Activated CD4-positive, alpha-beta memory T cell treated with anti-CD3 and anti-CD28 coated beads for 36 hours (primary cell): Measurements from ENCODE around the gene MINDY4. TPM values are rescaled to one million over a fixed set of nuclear protein-coding genes. Genes with fewer than 3 reads are reported as not detected.

Experiments
- CTCF ChIA-PET: fragments of 350-600 bp; sonication (Branson Sonifier 250); formaldehyde crosslinking; loops from one replicate; lab custom pipeline; 2021; ENCODE audit warnings: antibody characterized with exemption, inconsistent platforms; lab: Charles Lee
- POLR2A ChIA-PET: fragments of 350-600 bp; sonication (Branson Sonifier 250); formaldehyde crosslinking; loops from one replicate; lab custom pipeline; 2021; ENCODE audit warnings: antibody characterized with exemption; lab: Charles Lee
- DNase-seq: peaks from one replicate; pipeline ENCODE4 v3.0.0-alpha.2; 2020
- H3K27ac Mint-ChIP-seq: one replicate; pipeline ENCODE4 v1.8.0; 2021; ENCODE audit warnings: mixed read lengths
- H3K27me3 Mint-ChIP-seq: one replicate; pipeline ENCODE4 v1.8.0; 2021; ENCODE audit warnings: mixed read lengths
- H3K36me3 Mint-ChIP-seq: one replicate; pipeline ENCODE4 v1.8.0; 2021; ENCODE audit warnings: mixed read lengths
- H3K4me1 Mint-ChIP-seq: one replicate; pipeline ENCODE4 v1.8.0; 2021; ENCODE audit warnings: low read depth, mixed read lengths
- H3K4me3 Mint-ChIP-seq: one replicate; pipeline ENCODE4 v1.8.0; 2021; ENCODE audit warnings: mild to moderate bottlenecking, mixed read lengths
- H3K9me3 Mint-ChIP-seq: one replicate; pipeline ENCODE4 v1.8.0; 2021; ENCODE audit warnings: mixed read lengths
- intact Hi-C: fragments of 100-400 bp; cut with micrococcal nuclease; formaldehyde crosslinking; loops from one replicate; pipeline ENCODE4 v1.15.1; 2023
- total RNA-seq, 2 experiments: library from RNA; stranded (reverse); gene quantifications; one replicate each; pipeline ENCODE4 v1.2.3, GENCODE V29; 2021

MINDY4 gene
- total RNA-seq, 2 experiments from 2014 or later: 1.1 to 1.6 TPM

GRCh38 chr7:30732606-30733005 is 38.6 kb upstream of the MINDY4 start:
- H3K9me3 Mint-ChIP-seq: no peaks in the 10 kb centered on the region
- peaks cover 29% of the 10 kb centered on the region for H3K4me1 Mint-ChIP-seq
- no peaks in the 10 kb centered on the region for H3K27me3 Mint-ChIP-seq
- ChIA-PET POLR2A (no interaction called here), CTCF (no interaction called here)
- no peak overlapping the region for H3K4me3 Mint-ChIP-seq
- H3K27ac Mint-ChIP-seq: peak overlapping the region; percentile 20
- intact Hi-C loops: loop anchor here (10.0 kb wide), 1 partner anchor 108 kb away; no protein-coding TSS in a partner anchor
- no peak for DNase-seq
- no peaks in the 10 kb centered on the region for H3K36me3 Mint-ChIP-seq

DNA sequence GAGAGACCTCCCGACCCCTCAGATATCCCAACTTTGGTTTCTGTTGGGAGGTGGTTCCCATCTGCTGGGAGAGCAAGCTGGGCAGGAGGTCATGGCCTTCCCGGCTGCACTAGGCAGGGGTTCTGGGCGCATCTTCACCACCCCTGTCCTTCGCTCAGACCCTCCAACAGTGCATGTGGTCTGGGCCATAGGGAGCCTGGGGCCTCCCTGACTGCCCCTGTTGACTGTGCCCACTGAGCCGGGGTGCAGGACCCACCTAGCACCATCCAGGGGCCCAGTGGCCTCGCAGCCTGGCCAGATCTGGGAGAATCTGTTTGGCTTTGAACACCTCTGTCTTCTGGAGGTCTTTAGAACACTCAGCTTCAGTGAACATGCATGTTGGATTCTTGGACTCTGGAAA is 38.0 kb upstream of the MINDY4 start:
- Mint-ChIP-seq H3K27ac (no peak overlapping the region), H3K36me3 (no peaks in the 10 kb centered on the region), H3K4me1 (peaks cover 29% of the 10 kb centered on the region), H3K27me3 (no peaks in the 10 kb centered on the region), H3K4me3 (no peak overlapping the region), H3K9me3 (no peaks in the 10 kb centered on the region)
- CTCF ChIA-PET: no interaction called here
- no peak for DNase-seq
- intact Hi-C loops: loop anchor here (10.0 kb wide), 1 partner anchor 108 kb away; no protein-coding TSS in a partner anchor
- POLR2A ChIA-PET: no interaction called here

- H3K9me3 Mint-ChIP-seq: no peaks in the 10 kb centered on the region
- H3K4me3 Mint-ChIP-seq: peak overlapping the region; percentile 12
- no peaks in the 10 kb centered on the region for H3K27me3 Mint-ChIP-seq
- intact Hi-C loops: loop anchor here (10.0 kb wide), 1 partner anchor 109 kb away; no protein-coding TSS in a partner anchor
- no peaks in the 10 kb centered on the region for H3K36me3 Mint-ChIP-seq
- ChIA-PET CTCF (no interaction called here), POLR2A (no interaction called here)
- H3K4me1 Mint-ChIP-seq: peaks cover 29% of the 10 kb centered on the region
- no peak overlapping the region for H3K27ac Mint-ChIP-seq
- DNase-seq: no peak
Measured at GRCh38 chr7:30733691-30734090, 37.5 kb upstream of the MINDY4 start.

DNA sequence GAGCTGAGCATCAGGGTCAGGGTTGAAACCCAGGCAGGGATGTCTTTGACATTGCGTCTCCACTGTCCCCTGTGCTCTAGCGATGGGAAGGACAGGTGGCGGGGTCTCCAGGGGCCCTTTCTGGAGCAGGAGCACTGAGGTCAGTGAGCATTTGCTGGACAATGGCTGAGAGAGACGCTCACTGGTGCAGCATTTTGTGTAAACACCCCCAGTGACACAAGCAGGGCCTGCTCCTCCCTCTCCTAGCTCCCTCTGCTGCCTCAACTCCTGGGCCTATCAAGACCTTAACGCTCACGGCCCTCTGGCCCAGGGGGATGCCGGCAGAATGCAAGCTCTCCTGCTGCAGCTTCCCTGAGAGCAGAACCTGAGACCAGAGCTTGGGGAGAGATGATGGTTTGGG is 36.7 kb upstream of the MINDY4 start:
- no peaks in the 10 kb centered on the region for H3K9me3 Mint-ChIP-seq
- H3K27ac Mint-ChIP-seq: no peak overlapping the region
- CTCF ChIA-PET: no interaction called here
- H3K36me3 Mint-ChIP-seq: no peaks in the 10 kb centered on the region
- intact Hi-C loops: loop anchor here (10.0 kb wide), 1 partner anchor 110 kb away; no protein-coding TSS in a partner anchor
- H3K4me3 Mint-ChIP-seq: no peak overlapping the region
- DNase-seq: no peak
- H3K27me3 Mint-ChIP-seq: no peaks in the 10 kb centered on the region
- peaks cover 31% of the 10 kb centered on the region for H3K4me1 Mint-ChIP-seq
- POLR2A ChIA-PET: no interaction called here

DNA sequence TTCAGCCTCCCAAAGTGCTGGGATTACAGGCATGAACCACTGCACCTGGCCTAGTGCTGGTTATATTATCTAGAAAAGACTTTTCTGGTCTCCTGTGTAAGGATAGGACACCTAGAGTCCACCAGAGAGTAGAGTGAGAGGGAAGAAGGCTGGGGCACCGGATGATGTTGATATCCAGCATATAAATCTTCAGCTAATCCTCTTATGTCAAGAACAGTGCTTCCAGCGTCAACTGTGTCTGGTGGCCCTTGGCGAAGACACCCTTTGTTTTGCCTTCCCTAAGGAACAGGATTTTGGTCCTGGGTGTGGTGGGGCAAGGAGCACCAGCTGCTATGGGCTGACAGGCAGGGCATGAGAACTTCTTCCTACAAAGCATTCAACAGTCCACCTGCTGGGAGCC is 35.6 kb upstream of the MINDY4 start:
- Mint-ChIP-seq H3K9me3 (no peaks in the 10 kb centered on the region), H3K36me3 (no peaks in the 10 kb centered on the region), H3K27me3 (no peaks in the 10 kb centered on the region), H3K27ac (no peak overlapping the region), H3K4me1 (peaks cover 39% of the 10 kb centered on the region), H3K4me3 (no peak overlapping the region)
- ChIA-PET CTCF (no interaction called here), POLR2A (no interaction called here)
- DNase-seq: no peak
- intact Hi-C loops: loop anchor here (5.0 to 10.0 kb wide), 2 partner anchors 111 to 573 kb away; no protein-coding TSS in a partner anchor

DNA sequence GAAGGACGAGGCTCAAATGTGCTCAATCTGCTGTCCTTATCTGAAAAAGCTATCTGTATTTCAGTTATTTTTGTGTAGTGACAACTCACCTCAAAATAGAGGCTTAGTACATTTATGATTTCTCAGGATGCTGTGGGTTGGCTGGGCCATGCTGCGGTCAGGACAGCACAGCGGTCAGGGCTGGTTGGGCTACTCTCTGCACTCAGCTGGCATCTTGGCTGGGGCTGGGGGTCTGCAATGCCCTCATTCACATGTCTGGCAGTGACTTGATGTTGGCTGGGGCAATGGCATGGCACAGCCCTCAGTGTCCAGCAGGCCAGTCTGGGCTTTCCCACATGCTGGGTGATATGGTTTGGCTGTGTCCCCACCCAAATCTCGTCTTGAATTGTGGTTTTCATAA is 34.9 kb upstream of the MINDY4 start:
- Mint-ChIP-seq H3K4me1 (peaks cover 39% of the 10 kb centered on the region), H3K4me3 (no peak overlapping the region), H3K27me3 (no peaks in the 10 kb centered on the region), H3K9me3 (no peaks in the 10 kb centered on the region), H3K36me3 (no peaks in the 10 kb centered on the region), H3K27ac (no peak overlapping the region)
- POLR2A ChIA-PET: no interaction called here
- CTCF ChIA-PET: no interaction called here
- DNase-seq: no peak
- intact Hi-C loops: loop anchor here (5.0 to 10.0 kb wide), 2 partner anchors 111 to 574 kb away; no protein-coding TSS in a partner anchor

GRCh38 chr7:30738026-30738915 is 32.9 kb upstream of the MINDY4 start:
- peak overlapping the region; percentile 68 for H3K27ac Mint-ChIP-seq
- ChIA-PET POLR2A (interaction anchor here (0.8 to 1.2 kb wide), 2 partner anchors 11 to 56 kb away, joined by 3 read pairs; partner anchors contain the start of gene CRHR2), CTCF (interaction anchor here (0.8 to 5.8 kb wide), 11 partner anchors 9 to 227 kb away, joined by 3 to 48 read pairs (median 4); partner anchors contain the start of gene CRHR2)
- H3K9me3 Mint-ChIP-seq: no peaks in the 10 kb centered on the region
- H3K4me3 Mint-ChIP-seq: no peak overlapping the region
- H3K4me1 Mint-ChIP-seq: peaks cover 32% of the 10 kb centered on the region
- intact Hi-C loops: loop anchor here (1.0 to 10.0 kb wide), 4 partner anchors 11 to 576 kb away; partner anchors contain the start of gene GGCT
- H3K27me3 Mint-ChIP-seq: no peaks in the 10 kb centered on the region
- no peaks in the 10 kb centered on the region for H3K36me3 Mint-ChIP-seq
- DNase-seq: peak; percentile 34

DNA sequence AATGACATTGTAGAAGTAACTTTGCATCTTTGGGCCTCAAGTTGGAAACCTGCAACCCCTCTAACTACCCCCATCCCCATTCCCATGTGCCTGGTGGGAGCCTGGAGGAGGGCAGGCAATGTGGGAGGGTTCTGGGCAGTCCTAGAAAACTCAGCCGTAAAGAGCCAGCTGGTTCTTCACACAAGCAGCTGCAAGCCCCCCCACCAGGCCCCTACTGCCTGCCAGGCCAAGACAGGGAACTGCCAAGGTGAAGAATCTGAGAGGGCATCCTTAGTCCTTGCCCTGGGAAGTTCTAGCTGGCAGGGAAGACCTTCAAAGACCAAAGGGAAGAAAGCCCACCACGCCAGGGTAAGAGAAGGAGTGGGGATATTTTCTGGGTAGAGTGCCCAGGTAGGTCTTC is 31.5 kb upstream of the MINDY4 start:
- Mint-ChIP-seq H3K27me3 (no peaks in the 10 kb centered on the region), H3K36me3 (no peaks in the 10 kb centered on the region), H3K4me1 (peaks cover 38% of the 10 kb centered on the region), H3K4me3 (no peak overlapping the region), H3K27ac (no peak overlapping the region), H3K9me3 (no peaks in the 10 kb centered on the region)
- ChIA-PET CTCF (interaction anchor here (0.6 to 5.8 kb wide), 36 partner anchors 10 to 262 kb away, joined by 3 to 48 read pairs (median 4); partner anchors contain the start of genes CRHR2 and NOD1), POLR2A (no interaction called here)
- DNase-seq: no peak
- intact Hi-C loops: loop anchor here (1.0 to 10.0 kb wide), 8 partner anchors 37 to 577 kb away; partner anchors contain the start of genes CRHR2 and GGCT

- Mint-ChIP-seq H3K27me3 (no peaks in the 10 kb centered on the region), H3K4me3 (no peak overlapping the region), H3K9me3 (no peaks in the 10 kb centered on the region), H3K4me1 (peaks cover 38% of the 10 kb centered on the region), H3K36me3 (no peaks in the 10 kb centered on the region), H3K27ac (no peak overlapping the region)
- CTCF ChIA-PET: interaction anchor here (0.6 to 5.8 kb wide), 42 partner anchors 10 to 263 kb away, joined by 3 to 48 read pairs (median 4); partner anchors contain the start of genes CRHR2 and NOD1
- intact Hi-C loops: loop anchor here (1.0 to 5.0 kb wide), 5 partner anchors 38 to 464 kb away; partner anchors contain the start of gene CRHR2
- DNase-seq: peak; percentile 82
- POLR2A ChIA-PET: no interaction called here
Measured at GRCh38 chr7:30740417-30741181, 30.6 kb upstream of the MINDY4 start.

- ChIA-PET CTCF (interaction anchor here (0.6 to 5.8 kb wide), 17 partner anchors 13 to 196 kb away, joined by 3 to 48 read pairs (median 7); partner anchors contain the start of gene CRHR2), POLR2A (no interaction called here)
- no peak for DNase-seq
- Mint-ChIP-seq H3K36me3 (no peaks in the 10 kb centered on the region), H3K9me3 (no peaks in the 10 kb centered on the region), H3K4me3 (no peak overlapping the region), H3K4me1 (peaks cover 38% of the 10 kb centered on the region), H3K27ac (no peak overlapping the region), H3K27me3 (no peaks in the 10 kb centered on the region)
- intact Hi-C loops: loop anchor here (2.0 to 5.0 kb wide), 2 partner anchors 59 to 464 kb away; partner anchors contain the start of gene CRHR2
Measured at GRCh38 chr7:30741289-30741688, 29.9 kb upstream of the MINDY4 start.

DNA sequence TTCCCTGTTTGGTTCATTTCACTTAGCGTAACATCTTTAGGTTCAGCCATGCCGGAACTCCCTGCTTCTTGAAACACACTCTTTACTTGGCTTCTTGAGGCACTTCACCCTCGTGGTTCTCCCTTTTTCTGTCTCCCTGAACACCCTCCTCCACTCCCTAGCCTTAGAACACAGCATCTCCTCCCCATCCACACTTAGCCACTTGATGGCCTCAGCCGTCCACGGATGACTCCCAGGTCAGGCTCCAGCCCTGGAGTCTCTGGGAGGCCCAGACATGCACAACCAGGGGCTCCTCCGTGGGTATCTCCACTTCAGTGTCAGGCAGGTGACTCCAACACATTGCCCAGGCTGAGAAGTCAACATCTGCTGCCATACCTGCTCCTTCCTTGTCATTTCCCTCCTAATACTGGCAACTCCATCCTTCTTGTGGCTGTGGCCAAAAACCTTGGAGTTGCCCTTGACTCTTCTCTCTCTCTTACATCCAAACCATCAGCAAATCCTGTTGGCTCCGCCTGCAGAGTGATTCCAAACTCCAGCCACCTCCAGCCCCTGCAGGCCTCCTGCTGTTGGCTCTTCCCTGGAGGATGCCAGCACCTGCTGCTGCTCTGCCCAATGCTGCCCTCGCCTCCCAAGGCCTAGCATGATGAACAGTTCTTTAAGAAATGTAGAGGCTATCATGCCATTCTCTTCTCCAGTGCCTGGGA is 27.7 kb upstream of the MINDY4 start:
- no peak for DNase-seq
- no peaks in the 10 kb centered on the region for H3K36me3 Mint-ChIP-seq
- ChIA-PET POLR2A (no interaction called here), CTCF (no interaction called here)
- H3K27ac Mint-ChIP-seq: no peak overlapping the region
- intact Hi-C loops: loop anchor here (5.0 kb wide), 1 partner anchor 61 kb away; the partner anchor contains the start of gene CRHR2
- H3K4me3 Mint-ChIP-seq: no peak overlapping the region
- peaks cover 23% of the 10 kb centered on the region for H3K4me1 Mint-ChIP-seq
- no peaks in the 10 kb centered on the region for H3K27me3 Mint-ChIP-seq
- no peaks in the 10 kb centered on the region for H3K9me3 Mint-ChIP-seq
